ENCODE measurements around the gene CFAP99. TPM values are rescaled to one million over a fixed set of nuclear protein-coding genes. Genes with fewer than 3 reads are reported as not detected.
"Not testable (repeated sequence)": the region's sequence is repeated elsewhere in the genome, so short reads cannot be mapped to it uniquely, and the experiment has no call there.

CFAP99 gene
- 1 to 10 TPM in 4 of 5 donors, under 1 TPM in 1; 0.26 to 2.0 (median 1.2) TPM for polyA plus RNA-seq (ENCODE audit: insufficient read depth in 1 of 5, insufficient read length in 5 of 5, low replicate concordance in 1 of 5)
- long read RNA-seq, donor 1, partial matches to known transcripts: 0 of 16 reads
- long read RNA-seq, donor 1, other reads (novel, unspliced or antisense): 16 of 16 reads
- long read RNA-seq, donor 2: 0 reads
- long read RNA-seq, donor 3: 0 reads
- long read RNA-seq, donor 4: 0 reads
- long read RNA-seq, donor 5: 0 reads
- long read RNA-seq, donor 6: 0 reads
- long read RNA-seq, donor 7: 0 reads
- long read RNA-seq, donor 8: 0 reads

DNA sequence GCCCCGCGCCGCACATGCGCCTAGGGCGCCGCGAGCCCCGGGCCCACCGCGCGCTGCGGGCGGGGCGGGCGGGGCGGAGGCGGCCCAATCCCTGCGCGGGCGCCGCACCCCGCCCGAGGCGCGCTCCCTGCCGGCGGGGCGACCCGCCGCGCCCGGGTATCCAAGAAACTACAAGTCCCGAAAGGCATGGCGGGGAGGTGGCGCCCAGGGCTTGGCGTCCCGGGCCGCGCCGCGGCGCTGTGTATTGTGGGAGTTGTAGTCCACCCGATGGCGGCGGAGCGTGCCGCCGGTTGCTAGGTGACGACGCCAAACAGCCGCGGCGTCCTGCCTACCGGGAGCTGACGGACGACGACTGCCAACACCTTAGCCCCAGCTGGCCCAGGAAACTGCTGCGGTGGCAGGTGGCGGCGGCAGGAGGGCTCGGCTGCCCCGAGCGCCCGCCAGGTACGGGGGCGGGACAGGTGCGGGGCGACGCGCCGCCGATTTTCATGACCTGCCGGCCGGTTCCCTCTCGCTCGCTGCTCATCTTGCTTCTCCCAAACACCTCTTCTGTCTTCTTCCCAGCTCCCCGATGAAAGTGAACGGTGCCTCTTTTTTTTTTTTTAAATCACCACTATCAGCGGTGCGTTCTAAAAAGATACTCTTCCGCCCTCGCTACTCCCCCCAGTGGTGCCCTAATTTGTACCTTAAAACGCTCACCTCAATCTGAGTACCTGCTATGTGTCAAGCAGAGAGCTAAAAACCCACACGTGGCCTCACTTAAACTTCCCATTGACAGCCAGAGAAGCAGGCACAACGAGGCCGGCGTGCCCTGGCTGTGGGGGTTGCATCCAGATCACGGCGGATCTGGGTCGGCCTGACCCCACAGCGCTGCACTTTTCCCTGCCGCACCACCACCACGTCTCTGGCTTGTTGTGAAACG is at the start of gene CFAP99:
TSS of gene CFAP99 (plus strand) at position 306 of the 922 bp plus-strand sequence.
- DNase-seq: peak; percentile 92 to 93

GRCh38 chr4:2370597-2371320 is 48.0 kb upstream of the CFAP99 start:
- no peak for DNase-seq

DNA sequence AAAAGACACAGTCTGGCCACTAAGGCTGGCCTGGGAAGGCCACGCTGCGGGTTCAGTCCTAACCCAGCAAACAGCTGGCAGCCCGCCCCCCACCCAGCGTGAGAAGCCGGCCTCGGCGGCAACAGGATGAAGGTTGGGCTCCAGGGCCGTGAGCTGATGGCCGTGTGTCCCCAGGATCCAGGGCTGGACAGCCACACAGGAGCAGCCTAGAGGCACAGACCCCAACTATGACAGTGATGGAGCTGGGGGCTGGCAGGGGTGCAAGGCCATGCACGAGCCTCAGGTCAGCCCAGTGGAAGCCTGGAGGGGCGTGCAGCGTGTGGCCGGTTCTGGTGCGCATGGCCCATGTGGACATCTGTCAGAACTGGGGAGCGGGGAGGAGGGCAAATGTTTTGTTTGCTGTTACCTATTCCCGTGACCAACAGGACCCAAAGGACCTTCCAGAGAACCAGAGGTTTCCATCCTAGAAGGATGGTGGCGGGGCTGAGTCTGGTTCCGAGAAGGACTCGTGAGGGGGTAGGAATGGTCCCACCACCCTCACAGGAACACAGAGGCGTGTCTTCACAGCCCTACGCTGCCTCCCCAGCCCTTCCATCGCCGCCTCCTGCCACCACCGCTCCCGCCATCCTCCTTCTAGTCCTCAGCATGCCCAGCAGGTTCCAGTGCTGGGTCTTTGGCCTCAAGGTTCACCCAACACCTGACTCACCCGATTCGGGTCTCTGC is 46.8 kb upstream of the CFAP99 start:
- no peak for DNase-seq

DNA sequence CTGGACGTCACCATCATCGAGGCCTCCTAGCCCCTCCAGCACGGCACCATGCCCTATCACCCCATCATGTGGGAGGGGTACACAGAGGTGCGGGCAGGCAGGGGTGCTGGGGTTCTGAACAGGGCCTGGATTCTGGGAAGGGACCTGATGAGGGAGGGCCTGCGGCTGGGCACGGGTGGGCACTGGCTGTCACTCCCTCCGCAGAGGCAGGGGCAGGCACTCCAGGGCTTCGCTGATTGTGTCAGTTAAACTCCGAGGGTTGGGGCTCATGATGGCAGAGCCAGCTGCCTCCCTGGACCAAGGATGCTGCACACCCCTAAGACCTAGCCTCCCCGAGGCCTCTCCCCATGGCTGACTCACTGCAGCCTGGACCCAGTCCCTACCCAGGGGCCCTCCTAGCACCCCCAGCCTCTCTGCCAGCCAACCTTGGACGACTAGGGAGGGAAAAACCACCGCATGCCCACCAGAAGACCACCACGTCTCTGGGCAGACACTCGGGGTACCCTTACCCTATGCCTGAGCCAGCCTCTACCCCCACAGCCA is 46.2 kb upstream of the CFAP99 start:
- DNase-seq: no peak

- no peak for DNase-seq
Observed at GRCh38 chr4:2373532-2373931, 45.2 kb upstream of the CFAP99 start.

DNA sequence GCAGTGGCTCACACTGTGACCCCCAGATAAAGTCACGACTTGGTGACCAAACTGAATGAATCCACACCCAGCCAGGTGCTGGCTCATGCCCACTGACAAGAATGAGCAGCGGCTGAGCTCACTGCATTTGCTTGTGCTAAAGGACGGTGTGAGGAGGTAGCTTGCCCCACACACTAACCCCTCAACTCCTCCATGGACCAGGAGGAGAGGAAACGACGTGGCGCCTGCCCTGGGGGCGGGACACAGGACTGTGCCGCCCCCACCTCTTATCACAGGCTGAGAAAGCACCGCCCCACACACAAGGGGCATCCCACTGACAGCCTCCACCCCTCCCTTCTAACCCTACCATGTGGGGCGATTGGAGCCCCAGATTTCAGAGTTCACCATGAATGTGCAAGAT is 43.3 kb upstream of the CFAP99 start:
- DNase-seq: no peak

DNA sequence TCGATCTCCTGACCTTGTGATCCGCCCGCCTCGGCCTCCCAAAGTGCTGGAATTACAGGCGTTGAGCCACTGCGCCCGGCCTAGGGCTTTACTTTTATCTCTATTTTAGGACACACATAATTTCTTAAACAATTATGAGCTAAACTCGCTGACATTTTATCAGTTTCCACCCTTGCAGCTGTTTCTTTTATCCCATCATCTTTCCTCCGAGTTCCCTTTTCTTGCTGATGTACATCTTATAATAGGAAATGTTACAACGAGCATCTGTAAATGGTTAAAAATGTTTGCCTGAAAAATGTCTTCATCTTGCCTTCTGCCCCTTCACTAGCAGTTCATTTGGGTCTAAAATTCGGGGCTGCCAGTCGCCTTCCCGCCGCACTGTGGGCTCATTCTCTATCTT is 41.5 kb upstream of the CFAP99 start:
- no peak for DNase-seq

DNA sequence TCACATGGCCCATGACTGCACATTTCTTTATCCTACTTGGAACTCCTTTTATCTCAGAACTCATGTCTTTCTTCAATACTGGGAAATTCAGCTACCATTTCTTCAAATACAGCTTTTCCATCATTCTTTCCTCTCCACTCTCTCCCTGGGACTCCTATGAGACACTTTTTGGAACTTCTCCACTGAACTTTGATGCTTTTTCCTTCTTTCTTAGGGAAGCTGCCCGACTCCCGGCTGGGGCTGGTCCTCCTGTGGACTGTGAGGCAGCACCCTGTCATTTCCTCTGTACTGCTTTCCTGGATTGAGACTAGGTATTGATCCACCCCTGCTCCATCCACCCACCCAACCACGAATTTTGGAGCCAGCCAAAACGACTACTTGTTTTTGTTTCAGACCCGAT is 40.4 kb upstream of the CFAP99 start:
- DNase-seq: no peak

- DNase-seq: no peak
Observed at GRCh38 chr4:2378898-2379297, 39.9 kb upstream of the CFAP99 start.

DNA sequence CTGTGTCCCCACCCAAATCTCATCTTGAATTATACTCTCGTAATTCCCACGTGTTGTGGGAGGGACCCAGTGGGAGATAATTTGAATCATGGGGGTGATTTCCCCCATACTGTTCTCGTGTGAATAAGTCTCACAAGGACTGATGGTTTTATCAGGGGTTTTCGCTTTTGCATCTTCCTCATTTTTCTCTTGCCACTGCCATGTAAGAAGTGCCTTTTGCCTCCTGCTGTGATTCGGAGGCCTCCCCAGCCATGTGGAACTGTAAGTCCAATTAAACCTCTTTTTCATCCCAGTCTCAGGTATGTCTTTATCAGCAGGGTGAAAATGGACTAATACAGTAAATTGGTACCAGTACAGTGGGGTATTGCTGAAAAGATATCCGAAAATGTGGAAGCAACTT is 38.2 kb upstream of the CFAP99 start:
- not testable (repeated sequence) for DNase-seq

DNA sequence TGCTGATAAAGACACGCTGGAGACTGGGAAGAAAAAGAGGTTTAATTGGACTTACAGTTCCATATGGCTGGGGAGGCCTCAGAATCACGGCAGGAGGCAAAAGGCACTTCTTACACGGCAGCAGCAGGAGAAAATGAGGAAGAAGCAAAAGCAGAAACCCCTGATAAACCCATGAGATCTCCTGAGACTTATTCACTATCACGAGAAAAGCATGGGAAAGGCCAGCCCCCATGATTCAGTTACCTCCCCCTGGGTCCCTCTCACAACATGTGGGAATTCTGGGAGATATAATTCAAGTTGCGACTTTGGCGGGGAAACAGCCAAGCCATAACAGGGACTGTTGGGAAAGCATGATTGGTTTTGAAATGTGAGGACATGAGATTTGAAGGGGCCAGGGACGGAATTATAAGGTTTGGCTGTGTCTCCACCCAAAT is 36.0 kb upstream of the CFAP99 start:
- DNase-seq: not testable (repeated sequence)

DNA sequence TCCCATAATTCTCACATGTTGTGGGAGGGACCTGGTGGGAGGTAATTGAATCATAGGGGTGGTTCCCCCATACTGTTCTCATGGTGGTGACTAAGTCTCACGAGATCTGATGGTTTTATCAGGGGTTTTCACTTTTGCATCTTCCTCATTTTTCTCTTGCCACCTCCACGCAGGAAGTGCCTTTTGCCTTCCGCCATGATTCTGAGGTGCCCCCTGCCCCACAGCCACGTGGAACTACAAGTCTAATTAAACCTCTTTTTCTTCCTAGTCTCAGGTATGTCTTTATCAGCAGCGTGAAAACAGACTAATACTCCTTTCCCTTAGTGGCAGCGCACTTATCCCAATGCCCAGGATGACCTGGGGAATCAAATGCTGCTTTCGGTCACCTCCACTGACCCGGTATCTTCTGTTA is 35.5 kb upstream of the CFAP99 start:
- DNase-seq: not testable (repeated sequence)

DNA sequence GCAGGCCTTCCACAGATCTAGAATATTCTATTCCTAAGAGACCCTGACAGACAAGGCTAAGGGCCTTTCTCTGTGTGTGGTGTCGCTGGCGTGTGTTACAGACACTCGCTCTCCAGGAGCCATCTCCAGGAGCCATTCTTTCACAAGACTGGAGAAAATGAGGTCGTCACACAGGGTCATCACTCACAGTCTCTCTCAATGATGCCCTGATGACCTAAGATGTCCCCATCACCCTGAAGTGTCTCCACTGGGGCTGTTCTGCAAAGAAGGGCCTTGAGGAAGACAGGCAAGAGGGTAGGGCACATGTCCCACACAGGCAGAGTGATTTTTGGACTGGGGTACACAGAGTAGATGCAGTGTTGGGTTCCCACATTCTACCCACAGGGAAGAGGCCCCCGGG is 35.0 kb upstream of the CFAP99 start:
- no peak for DNase-seq

GRCh38 chr4:2384245-2384644 is 34.5 kb upstream of the CFAP99 start:
- DNase-seq: no peak

GRCh38 chr4:2385516-2385915 is 33.2 kb upstream of the CFAP99 start:
- no peak for DNase-seq

DNA sequence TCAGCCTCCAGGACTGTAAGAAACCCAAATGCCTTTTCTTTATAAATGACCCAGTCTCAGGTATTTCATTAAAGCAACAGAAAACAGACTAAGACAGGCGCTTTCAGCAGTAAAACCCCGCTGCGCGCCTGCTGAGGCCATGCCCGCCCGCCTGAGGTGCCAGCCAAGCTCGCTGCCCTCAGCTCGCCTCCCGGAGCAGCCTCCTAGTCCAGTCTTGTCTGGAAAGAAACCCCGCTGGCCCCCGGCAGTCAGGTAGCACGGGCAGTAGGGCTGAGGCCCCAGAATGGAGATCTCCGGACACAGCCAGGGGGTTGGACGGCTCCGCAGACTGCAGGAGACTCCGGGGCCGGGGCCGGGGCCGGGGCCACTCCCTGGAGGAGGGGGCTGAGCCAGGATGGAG is 32.0 kb upstream of the CFAP99 start:
- DNase-seq: no peak

DNA sequence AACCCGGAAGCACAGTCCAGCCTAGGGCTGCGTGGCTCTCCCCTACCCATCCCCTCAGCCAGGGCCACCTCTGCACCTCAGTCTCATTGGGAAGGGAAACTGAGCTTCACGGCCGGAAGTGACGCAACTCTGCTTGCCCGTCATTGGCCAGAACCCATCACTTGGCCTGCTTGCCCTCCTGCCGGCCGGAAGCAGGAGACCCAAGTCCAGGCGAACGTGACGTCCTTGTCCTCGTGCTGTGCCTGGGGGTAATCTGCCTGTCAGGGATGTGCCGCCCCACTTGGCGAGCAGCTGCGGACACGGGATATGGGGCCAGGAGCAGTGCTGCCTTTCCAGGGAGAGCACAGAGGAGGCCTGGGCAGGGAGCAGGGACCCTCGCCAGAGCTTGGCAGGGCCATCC is 31.5 kb upstream of the CFAP99 start:
- DNase-seq: no peak

DNA sequence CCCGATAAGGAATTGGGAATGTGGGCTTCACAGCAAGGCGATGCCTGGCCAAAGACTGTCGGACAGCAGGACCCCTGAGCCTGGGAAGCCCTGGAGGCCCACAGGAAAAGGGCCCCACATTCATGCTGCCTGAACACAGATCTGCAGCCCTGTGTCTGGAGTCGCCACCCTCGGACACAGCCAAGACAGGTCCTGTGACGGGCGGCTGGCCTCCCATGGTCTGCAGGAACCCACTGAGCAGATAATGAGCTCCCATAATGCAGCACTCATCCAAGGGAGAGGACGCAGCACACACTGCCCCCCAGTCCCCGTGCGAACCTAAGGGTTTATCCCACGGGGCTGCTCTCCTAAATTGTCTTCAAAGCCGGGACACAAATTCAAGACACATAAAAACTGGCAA is 30.9 kb upstream of the CFAP99 start:
- no peak for DNase-seq

GRCh38 chr4:2388429-2389182 is 30.1 kb upstream of the CFAP99 start:
- DNase-seq: no peak

DNA sequence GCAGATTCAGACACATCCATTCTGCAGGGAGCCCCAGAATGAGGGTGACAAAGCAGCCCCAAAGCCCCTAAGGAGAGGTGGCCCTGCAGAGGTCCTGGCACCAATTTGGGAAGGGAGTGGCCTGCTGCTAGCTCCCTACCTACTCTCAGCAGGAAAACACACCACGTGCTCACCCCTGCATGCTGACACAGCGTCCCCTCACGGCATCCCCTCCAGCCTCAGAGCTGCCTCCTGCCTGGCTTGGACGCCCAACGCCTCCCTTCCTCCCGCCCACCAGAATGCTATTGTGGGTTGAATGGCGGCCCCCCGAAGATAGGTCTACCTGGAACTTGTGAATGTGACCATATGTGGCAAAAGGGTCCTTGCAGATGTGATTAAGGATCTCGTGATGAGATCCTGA is 29.1 kb upstream of the CFAP99 start:
- no peak for DNase-seq

DNA sequence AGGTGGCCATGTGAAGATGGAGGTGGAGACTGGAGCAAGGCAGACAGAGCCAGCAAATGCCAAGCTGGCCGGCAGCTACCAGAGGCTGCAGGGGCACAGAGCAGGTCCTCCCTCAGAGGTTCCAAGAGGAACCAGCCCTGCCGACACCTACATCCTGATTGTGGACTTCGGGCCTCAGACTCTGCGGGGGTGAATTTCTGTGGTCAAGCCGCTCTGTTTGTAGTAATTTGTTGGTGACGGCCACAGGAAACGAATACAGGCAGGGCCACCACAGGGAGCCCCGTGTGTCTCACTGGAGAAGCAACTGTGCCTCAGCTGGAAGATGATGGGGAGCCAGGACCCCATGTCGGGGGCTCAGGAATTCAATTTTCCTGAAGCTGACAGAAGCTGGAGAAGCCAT is 28.6 kb upstream of the CFAP99 start:
- DNase-seq: no peak
